ENCODE results near the gene TTLL8. TPM values are rescaled to one million over a fixed set of nuclear protein-coding genes. Genes with fewer than 3 reads are reported as not detected.
A peak's percentile ranks its signal among the peaks of the same experiment; 100 is the strongest.

The TTLL8 gene
- total RNA-seq, 6 experiments from 2014 or later: not detected

DNA sequence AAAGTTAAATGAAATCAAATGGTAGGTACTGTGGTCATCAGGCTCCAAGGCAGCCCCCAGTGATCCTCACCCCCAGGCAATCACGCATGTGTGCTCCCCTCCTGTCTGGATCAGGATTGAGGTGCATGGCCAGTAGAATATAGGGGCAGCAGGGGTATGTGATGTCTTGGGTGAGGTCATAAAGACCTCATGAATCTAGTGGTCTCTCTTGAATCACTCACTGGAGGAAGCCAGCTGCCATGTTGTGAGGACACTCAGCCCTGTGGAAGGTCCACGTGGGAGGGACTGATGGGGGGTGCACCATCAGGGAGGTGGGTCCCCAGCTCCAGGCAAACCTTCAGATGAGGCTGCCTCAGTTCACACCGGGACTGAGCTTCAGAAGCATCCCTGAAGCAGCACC, 38.8 kb downstream of the TTLL8 start:
- Histone ChIP-seq H3K4me1 (peaks cover 0 to 2% (median 0%) of the 10 kb centered on the region in 4 donors), H3K9me3 (no peaks in the 10 kb centered on the region), H3K27me3 (peaks cover 0 to 9% of the 10 kb centered on the region in 2 donors), H3K27ac (no peak overlapping the region), H3K4me3 (no peak overlapping the region), H3K36me3 (no peaks in the 10 kb centered on the region)
- ATAC-seq: no peak
- WGBS (ENCODE audit: insufficient coverage, low coverage, low lambda C conversion rate, missing lambda C conversion rate): 40% methylated on average over 1 of the region's 3 CpGs
- intact Hi-C loops (cut with DNase I): no loop called here
- no peak for DNase-seq
- TF ChIP-seq, protein P1, sequence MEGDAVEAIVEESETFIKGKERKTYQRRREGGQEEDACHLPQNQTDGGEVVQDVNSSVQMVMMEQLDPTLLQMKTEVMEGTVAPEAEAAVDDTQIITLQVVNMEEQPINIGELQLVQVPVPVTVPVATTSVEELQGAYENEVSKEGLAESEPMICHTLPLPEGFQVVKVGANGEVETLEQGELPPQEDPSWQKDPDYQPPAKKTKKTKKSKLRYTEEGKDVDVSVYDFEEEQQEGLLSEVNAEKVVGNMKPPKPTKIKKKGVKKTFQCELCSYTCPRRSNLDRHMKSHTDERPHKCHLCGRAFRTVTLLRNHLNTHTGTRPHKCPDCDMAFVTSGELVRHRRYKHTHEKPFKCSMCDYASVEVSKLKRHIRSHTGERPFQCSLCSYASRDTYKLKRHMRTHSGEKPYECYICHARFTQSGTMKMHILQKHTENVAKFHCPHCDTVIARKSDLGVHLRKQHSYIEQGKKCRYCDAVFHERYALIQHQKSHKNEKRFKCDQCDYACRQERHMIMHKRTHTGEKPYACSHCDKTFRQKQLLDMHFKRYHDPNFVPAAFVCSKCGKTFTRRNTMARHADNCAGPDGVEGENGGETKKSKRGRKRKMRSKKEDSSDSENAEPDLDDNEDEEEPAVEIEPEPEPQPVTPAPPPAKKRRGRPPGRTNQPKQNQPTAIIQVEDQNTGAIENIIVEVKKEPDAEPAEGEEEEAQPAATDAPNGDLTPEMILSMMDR (IDR thresholded peaks at IDR 0.05): no peak
- no peak for TF ChIP-seq POLR2A (IDR thresholded peaks at IDR 0.05)

DNA sequence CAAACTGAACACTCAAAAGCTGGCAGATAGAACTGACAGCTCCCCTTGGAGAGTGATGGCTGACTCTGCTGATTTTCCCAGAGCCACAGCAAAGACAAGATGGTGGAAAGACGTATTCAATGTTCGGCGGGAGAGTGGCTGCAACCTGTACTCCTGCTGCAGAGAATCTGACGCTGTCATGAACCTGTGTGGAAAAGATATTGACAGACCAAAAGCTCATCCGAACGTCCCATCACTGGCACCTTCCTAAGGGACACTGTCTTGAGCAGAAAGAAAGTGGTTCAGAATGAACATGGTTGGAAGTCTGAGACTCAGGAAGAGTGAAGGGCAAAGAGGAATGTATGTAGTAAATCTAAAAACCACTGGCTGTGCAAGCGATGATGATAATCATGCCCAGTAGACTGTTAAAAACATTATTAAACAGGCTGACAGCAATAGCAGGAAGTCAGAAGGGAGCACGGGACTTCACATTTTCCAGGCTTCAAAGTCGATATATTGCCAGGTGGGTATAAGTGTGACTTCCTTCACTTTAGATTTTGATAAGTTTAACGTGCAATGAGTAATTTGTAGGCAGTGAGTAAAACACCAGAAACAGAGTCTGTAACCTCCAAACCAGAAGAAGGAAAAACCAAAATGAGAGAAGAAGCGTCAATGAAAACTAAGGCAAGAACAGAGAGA, 39.4 kb downstream of the TTLL8 start:
- TF ChIP-seq, protein P1 (IDR thresholded peaks at IDR 0.05): no peak
- TF ChIP-seq POLR2A (IDR thresholded peaks at IDR 0.05): no peak
- Histone ChIP-seq H3K4me3 (no peak overlapping the region), H3K27me3 (peaks cover 0 to 14% of the 10 kb centered on the region in 2 donors), H3K9me3 (no peaks in the 10 kb centered on the region), H3K27ac (no peak overlapping the region), H3K4me1 (peaks cover 0 to 2% (median 0%) of the 10 kb centered on the region in 4 donors), H3K36me3 (no peaks in the 10 kb centered on the region)
- DNase-seq (no peak), ATAC-seq (no peak)
- intact Hi-C loops (cut with DNase I): no loop called here
- WGBS (ENCODE audit: insufficient coverage, low coverage, low lambda C conversion rate, missing lambda C conversion rate): 51% methylated on average over 11 of the region's 11 CpGs

- Histone ChIP-seq H3K36me3 (no peaks in the 10 kb centered on the region), H3K27ac (no peak overlapping the region), H3K4me1 (peaks cover 0 to 2% (median 0%) of the 10 kb centered on the region in 4 donors), H3K4me3 (no peak overlapping the region), H3K9me3 (no peaks in the 10 kb centered on the region), H3K27me3 (peaks cover 0 to 14% of the 10 kb centered on the region in 2 donors)
- intact Hi-C loops (cut with DNase I): no loop called here
- no peak for DNase-seq
- no peak for ATAC-seq
- no peak for TF ChIP-seq POLR2A (IDR thresholded peaks at IDR 0.05)
- TF ChIP-seq, protein P1 (IDR thresholded peaks at IDR 0.05): no peak
- WGBS (ENCODE audit: insufficient coverage, low coverage, low lambda C conversion rate, missing lambda C conversion rate): 74% methylated on average over 4 of the region's 6 CpGs
Observed at GRCh38 chr22:50017701-50018224, 40.3 kb downstream of the TTLL8 start.

- TF ChIP-seq, protein P1 (IDR thresholded peaks at IDR 0.05): no peak
- Histone ChIP-seq H3K4me3 (no peak overlapping the region), H3K9me3 (no peaks in the 10 kb centered on the region), H3K27ac (no peak overlapping the region), H3K27me3 (peaks cover 0 to 16% of the 10 kb centered on the region in 2 donors), H3K36me3 (no peaks in the 10 kb centered on the region), H3K4me1 (peaks cover 0 to 2% (median 0%) of the 10 kb centered on the region in 4 donors)
- 67% methylated on average over 2 of the region's 21 CpGs for WGBS (ENCODE audit: insufficient coverage, low coverage, low lambda C conversion rate, missing lambda C conversion rate)
- DNase-seq: peak in 1 of 3 donors; percentile 14
- ATAC-seq: peak in 1 of 4 donors; percentile 16
- intact Hi-C loops (cut with DNase I): no loop called here
Observed at GRCh38 chr22:50016988-50017700, 41.0 kb downstream of the TTLL8 start.
